Cardiac muscle cell (in vitro differentiated cells and primary cell): ENCODE data around the gene RNF115. TPM values are rescaled to one million over a fixed set of nuclear protein-coding genes. Genes with fewer than 3 reads are reported as not detected.

ENCODE experiments used
- DNase-seq, 2 donors: peaks; one replicate each; pipeline versions ENCODE4 v3.0.0 to v3.0.0-alpha.2; 2010 to 2017; ENCODE audit warnings: low read depth in 1 of 2, low spot score in 1 of 2
- H3K27ac ChIP-seq: fragments of 200-600 bp; sonication (generic); 2 replicates; pipeline ENCODE4 v1.5.1; 2016
- H3K27me3 ChIP-seq: fragments of 200-600 bp; sonication (generic); 2 replicates; pipeline ENCODE4 v1.6.0; 2016; ENCODE audit warnings: control low read depth
- H3K36me3 ChIP-seq: fragments of 200-600 bp; sonication (generic); 2 replicates; pipeline ENCODE4 v1.5.1; 2016; ENCODE audit warnings: control low read depth
- H3K4me1 ChIP-seq: fragments of 200-600 bp; sonication (generic); 2 replicates; pipeline ENCODE4 v1.8.1; 2017; ENCODE audit warnings: low read depth, mild to moderate bottlenecking, mixed run types
- H3K4me3 ChIP-seq: fragments of 200-600 bp; sonication (generic); 2 replicates; pipeline ENCODE4 v1.5.1; 2016; ENCODE audit warnings: mild to moderate bottlenecking
- H3K9me3 ChIP-seq: fragments of 200-600 bp; sonication (generic); 2 replicates; pipeline ENCODE4 v1.5.1; 2017; ENCODE audit warnings: low read depth, mild to moderate bottlenecking, control low read depth
- CTCF ChIP-seq: IDR thresholded peaks from 2 replicates; pipeline ENCODE4 v1.5.1; 2012; ENCODE audit warnings: low read depth, mild to moderate bottlenecking, low read length
- polyA plus RNA-seq: library from polyadenylated mRNA; unstranded; fragments of >200 nt; fragmentation: Nextera tagmentation; extraction: Ambion mirVana; gene quantifications from 2 replicates; pipeline ENCODE4 v1.2.1, GENCODE V29; 2016
- total RNA-seq: library from RNA; depleted of rRNA; stranded (reverse); fragments of >200 nt; gene quantifications from 2 replicates; pipeline ENCODE4 v1.2.3, GENCODE V29; 2016

RNF115 gene
- total and polyA plus RNA-seq, 2 experiments from 2014 or later: 12.9 to 18.8 TPM

- Histone ChIP-seq H3K4me1 (peaks cover 5% of the 10 kb centered on the region), H3K27ac (peak overlapping the region; percentile 60), H3K27me3 (no peaks in the 10 kb centered on the region), H3K4me3 (no peak overlapping the region), H3K36me3 (no peaks in the 10 kb centered on the region), H3K9me3 (no peaks in the 10 kb centered on the region)
- TF ChIP-seq CTCF: no peak
- DNase-seq: no peak
Observed at GRCh38 chr1:145714524-145715111, 109.3 kb downstream of the RNF115 start.

GRCh38 chr1:145711213-145711651 lies 112.7 kb downstream of the RNF115 start:
- DNase-seq: no peak
- Histone ChIP-seq H3K27me3 (no peaks in the 10 kb centered on the region), H3K36me3 (no peaks in the 10 kb centered on the region), H3K4me3 (no peak overlapping the region), H3K9me3 (no peaks in the 10 kb centered on the region), H3K4me1 (no peaks in the 10 kb centered on the region), H3K27ac (no peak overlapping the region)
- TF ChIP-seq CTCF: no peak

- H3K27ac ChIP-seq: no peak overlapping the region
- no peaks in the 10 kb centered on the region for H3K9me3 ChIP-seq
- no peak overlapping the region for H3K4me3 ChIP-seq
- no peaks in the 10 kb centered on the region for H3K27me3 ChIP-seq
- TF ChIP-seq CTCF: no peak
- no peaks in the 10 kb centered on the region for H3K4me1 ChIP-seq
- DNase-seq: no peak
- H3K36me3 ChIP-seq: no peaks in the 10 kb centered on the region
Observed at GRCh38 chr1:145710291-145711027, 113.4 kb downstream of the RNF115 start.

GRCh38 chr1:145708063-145708462 lies 115.8 kb downstream of the RNF115 start:
- Histone ChIP-seq H3K27ac (no peak overlapping the region), H3K4me3 (no peak overlapping the region), H3K9me3 (no peaks in the 10 kb centered on the region), H3K4me1 (no peaks in the 10 kb centered on the region), H3K36me3 (no peaks in the 10 kb centered on the region), H3K27me3 (no peaks in the 10 kb centered on the region)
- no peak for DNase-seq
- TF ChIP-seq CTCF: no peak

GRCh38 chr1:145707183-145707867 lies 116.6 kb downstream of the RNF115 start, which contains the start of gene PDZK1:
Gene PDZK1 (minus strand): TSS chr1:145707368. CDS start chr1:145688021, 19,347 bp downstream.
- Histone ChIP-seq H3K36me3 (no peaks in the 10 kb centered on the region), H3K4me3 (no peak within 1 kb of the TSS), H3K27ac (no peak within 1 kb of the TSS), H3K9me3 (no peaks in the 10 kb centered on the region), H3K27me3 (no peaks in the 10 kb centered on the region), H3K4me1 (no peaks in the 10 kb centered on the region)
- DNase-seq: no peak
- TF ChIP-seq CTCF: no peak
